Measurements from ENCODE around the gene SHCBP1. TPM values are rescaled to one million over a fixed set of nuclear protein-coding genes. Genes with fewer than 3 reads are reported as not detected.

The SHCBP1 gene
- total RNA-seq, 3 donors from 2014 or later, result 0.63 to 7.7 (median 2.3) TPM

DNA sequence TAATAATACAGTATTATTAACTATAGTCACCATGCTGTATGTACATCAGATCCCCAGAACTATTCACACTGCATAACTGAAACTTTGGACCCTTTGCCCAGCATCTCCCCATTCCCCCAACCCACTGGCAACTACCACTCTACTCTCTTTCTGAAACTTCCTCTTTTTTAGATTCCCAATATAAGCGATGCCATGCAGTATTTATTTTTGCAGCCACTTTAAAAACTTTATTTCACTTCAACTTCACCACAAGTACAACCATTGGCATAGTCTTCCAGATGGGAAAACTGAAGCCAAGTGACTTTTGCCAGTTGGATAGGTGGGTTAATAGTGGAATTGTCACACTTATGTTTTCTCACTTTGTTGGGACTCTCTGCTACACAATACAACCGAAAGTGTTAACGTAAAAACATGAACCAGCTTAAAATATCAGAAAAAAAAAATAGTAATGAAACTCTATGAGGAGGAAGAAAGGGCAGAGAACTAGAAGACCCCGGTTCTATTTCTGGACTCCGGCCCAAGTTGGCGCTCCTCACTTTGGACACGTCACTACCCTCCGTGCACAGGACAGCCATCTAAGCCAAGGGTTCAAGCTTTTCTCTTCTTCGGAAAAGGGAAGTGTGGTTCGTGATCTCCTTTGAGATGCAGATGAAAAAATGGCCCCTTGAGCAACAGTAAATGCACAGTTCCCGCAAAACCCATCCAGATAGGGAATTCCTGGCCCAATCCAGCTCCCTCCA, 743 bp downstream of the SHCBP1 start:
- intact Hi-C loops (cut with DNase I, micrococcal nuclease), result no loop called here
- no peaks in the 10 kb centered on the region for H3K36me3 ChIP-seq (ENCODE audit: low read depth)
- ATAC-seq, result peak; percentile 29
- TF ChIP-seq, protein P1, sequence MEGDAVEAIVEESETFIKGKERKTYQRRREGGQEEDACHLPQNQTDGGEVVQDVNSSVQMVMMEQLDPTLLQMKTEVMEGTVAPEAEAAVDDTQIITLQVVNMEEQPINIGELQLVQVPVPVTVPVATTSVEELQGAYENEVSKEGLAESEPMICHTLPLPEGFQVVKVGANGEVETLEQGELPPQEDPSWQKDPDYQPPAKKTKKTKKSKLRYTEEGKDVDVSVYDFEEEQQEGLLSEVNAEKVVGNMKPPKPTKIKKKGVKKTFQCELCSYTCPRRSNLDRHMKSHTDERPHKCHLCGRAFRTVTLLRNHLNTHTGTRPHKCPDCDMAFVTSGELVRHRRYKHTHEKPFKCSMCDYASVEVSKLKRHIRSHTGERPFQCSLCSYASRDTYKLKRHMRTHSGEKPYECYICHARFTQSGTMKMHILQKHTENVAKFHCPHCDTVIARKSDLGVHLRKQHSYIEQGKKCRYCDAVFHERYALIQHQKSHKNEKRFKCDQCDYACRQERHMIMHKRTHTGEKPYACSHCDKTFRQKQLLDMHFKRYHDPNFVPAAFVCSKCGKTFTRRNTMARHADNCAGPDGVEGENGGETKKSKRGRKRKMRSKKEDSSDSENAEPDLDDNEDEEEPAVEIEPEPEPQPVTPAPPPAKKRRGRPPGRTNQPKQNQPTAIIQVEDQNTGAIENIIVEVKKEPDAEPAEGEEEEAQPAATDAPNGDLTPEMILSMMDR (IDR thresholded peaks at IDR 0.05), result no peak
- no peak for DNase-seq
- H3K9me3 ChIP-seq, result no peaks in the 10 kb centered on the region
- H3K4me3 ChIP-seq, result peak overlapping the region; percentile 6
- no peaks in the 10 kb centered on the region for H3K4me1 ChIP-seq (ENCODE audit: low read depth)

DNA sequence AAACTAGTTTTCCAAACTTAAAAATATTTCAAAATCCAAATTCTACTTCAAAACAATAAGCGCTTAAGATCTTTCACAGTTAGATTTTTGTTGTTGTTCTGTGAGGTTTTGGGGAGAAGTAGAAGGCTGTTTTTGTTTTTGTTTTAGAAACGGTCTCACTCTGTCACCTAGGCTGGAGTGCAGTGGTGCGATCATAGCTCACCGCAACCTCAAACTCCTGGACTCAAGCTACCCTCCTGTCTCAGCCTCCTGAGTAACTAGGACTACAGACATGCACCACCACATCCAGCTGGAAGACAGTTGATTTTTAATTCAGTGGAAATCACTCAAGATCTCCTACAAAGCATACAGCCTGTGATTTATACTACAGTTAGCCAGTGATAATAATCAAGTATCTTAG, 2.7 kb downstream of the SHCBP1 start:
- Histone ChIP-seq H3K36me3 (ENCODE audit: low read depth) (no peaks in the 10 kb centered on the region), H3K4me3 (no peak overlapping the region), H3K4me1 (ENCODE audit: low read depth) (no peaks in the 10 kb centered on the region), H3K9me3 (no peaks in the 10 kb centered on the region)
- intact Hi-C loops (cut with DNase I, micrococcal nuclease), result no loop called here
- ATAC-seq, result no peak
- no peak for DNase-seq
- TF ChIP-seq, protein P1 (IDR thresholded peaks at IDR 0.05), result no peak

DNA sequence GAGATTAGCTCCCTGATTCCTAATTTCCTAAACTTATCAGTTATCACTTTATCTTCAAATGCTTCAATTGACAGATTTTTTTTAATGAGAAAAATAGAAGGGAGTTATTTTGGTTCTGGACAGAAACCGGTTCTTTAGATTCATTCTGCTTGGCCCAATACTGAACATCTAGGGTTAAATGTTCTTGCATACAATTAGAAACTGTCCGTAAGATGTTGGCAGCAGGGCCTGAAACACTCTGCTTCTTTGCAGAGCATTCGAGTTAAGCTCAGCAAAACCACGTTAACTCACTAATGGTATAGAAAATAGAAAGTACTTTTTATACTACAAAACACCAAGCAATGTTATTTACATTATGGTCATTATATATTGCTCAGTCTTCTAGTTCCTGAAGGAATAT, 7.2 kb downstream of the SHCBP1 start:
- intact Hi-C loops (cut with DNase I, micrococcal nuclease), result no loop called here
- ATAC-seq, result no peak
- no peak for DNase-seq
- Histone ChIP-seq H3K4me1 (ENCODE audit: low read depth) (no peaks in the 10 kb centered on the region), H3K4me3 (no peak overlapping the region), H3K36me3 (ENCODE audit: low read depth) (no peaks in the 10 kb centered on the region), H3K9me3 (no peaks in the 10 kb centered on the region)
- TF ChIP-seq, protein P1 (IDR thresholded peaks at IDR 0.05), result no peak

DNA sequence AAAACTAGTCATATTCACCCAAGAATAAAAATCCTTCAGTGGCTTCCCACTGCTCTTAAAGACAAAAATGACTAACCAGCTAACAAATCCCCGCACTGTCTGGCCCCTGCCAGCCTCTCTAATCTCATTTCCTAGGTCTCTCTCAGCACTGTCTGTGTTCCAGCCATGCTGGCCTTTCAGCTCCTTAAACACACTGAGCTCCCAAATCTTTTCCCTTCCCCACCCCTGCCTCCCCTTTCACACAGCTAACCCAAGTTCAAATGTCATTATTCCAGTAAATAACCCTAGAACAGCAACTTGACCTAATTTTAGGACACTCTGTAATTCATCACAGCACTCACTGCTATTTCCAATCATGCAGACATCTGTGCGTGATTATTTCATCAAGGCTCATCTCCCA, 7.8 kb downstream of the SHCBP1 start:
- Histone ChIP-seq H3K36me3 (ENCODE audit: low read depth) (no peaks in the 10 kb centered on the region), H3K9me3 (no peaks in the 10 kb centered on the region), H3K4me1 (ENCODE audit: low read depth) (no peaks in the 10 kb centered on the region), H3K4me3 (no peak overlapping the region)
- intact Hi-C loops (cut with DNase I, micrococcal nuclease), result no loop called here
- ATAC-seq, result no peak
- TF ChIP-seq, protein P1 (IDR thresholded peaks at IDR 0.05), result no peak
- no peak for DNase-seq

DNA sequence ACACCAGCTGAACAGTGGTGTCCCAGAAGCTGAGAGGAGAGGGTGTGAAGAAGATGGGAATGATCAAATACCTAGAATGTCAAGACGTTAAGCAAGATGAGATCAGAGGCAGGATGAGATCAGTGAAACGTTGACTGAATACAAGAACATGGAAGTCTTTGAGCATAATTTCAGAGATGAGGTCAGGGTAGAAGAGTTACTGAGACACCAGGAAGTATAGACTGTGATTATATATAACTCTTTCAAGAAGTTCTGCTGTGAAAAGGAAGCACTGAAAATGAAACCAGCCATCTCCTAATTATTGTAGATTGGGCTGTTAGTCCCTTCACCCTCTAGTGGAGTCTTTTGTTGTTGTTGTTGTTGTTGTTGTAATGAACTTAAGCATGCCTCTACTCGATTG, 9.1 kb downstream of the SHCBP1 start:
- intact Hi-C loops (cut with DNase I, micrococcal nuclease), result no loop called here
- no peaks in the 10 kb centered on the region for H3K4me1 ChIP-seq (ENCODE audit: low read depth)
- H3K4me3 ChIP-seq, result no peak overlapping the region
- no peaks in the 10 kb centered on the region for H3K9me3 ChIP-seq
- ATAC-seq (peak; percentile 20), DNase-seq (no peak)
- H3K36me3 ChIP-seq (ENCODE audit: low read depth), result no peaks in the 10 kb centered on the region
- TF ChIP-seq, protein P1 (IDR thresholded peaks at IDR 0.05), result no peak

Measured in mucosa of descending colon (tissue), 3 donors.